NCI-H146 treated with DMSO at 0.1 percent for 48 hours (cell line): ENCODE data around the gene PIK3R1.

Source experiments
- DNase-seq: peaks from one replicate; lab custom pipeline; 2025; ENCODE audit not compliant: unreplicated experiment; lab: John Stamatoyannopoulos, UW

The PIK3R1 gene

DNA sequence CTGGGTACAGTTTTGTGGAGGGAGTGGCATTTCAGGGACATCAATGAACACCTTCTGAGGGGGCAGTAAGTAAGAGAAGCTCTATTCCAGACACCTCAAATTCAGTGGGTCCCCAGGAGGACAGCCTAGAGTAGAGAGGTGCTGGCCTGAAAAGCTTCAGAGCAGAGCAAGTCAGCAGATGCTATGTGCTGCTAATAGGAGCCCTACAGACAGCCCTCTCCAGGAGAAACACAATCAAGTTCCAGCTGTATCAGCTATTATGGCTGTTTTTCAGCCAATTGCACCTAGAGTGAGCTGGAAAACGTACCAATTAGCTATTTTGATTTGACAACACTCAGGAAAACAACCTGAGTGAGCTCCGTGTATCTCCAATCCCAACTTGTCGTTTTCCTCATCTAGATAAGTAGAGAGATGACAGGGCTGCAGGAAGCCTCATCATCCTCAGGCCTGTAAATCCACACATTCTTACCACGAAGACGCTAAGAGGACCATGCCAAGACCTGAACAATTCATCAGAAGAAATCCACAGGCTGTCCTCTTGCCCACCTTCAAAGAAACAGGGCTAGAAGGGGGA lies 104.9 kb downstream of the PIK3R1 start:
- DNase-seq = no peak

DNA sequence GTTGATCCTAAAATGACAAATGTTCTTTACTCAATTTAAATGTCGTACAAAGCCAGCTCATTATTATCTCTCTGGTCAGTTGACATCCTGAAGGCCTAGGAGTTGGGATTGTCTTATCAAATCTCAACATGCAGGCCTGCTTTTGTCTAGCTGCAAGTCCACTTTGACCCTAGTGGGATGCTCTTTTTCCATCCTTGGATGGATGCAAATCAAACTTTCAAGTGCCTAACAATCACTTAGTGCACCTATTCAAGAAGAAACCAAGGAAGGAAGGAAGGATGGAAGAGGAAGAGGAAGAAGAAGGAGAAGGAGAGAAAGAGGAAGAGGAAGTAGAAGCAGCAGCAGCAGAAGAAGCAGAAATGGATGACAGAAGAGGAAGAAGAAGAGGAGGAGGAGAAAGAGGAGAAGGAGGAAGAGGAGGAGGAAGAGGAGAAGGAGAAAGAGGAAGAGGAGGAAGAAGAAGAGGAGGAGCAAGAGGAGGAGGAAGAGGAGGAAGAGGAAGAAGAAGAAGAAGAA lies 109.6 kb downstream of the PIK3R1 start:
- no peak for DNase-seq

DNA sequence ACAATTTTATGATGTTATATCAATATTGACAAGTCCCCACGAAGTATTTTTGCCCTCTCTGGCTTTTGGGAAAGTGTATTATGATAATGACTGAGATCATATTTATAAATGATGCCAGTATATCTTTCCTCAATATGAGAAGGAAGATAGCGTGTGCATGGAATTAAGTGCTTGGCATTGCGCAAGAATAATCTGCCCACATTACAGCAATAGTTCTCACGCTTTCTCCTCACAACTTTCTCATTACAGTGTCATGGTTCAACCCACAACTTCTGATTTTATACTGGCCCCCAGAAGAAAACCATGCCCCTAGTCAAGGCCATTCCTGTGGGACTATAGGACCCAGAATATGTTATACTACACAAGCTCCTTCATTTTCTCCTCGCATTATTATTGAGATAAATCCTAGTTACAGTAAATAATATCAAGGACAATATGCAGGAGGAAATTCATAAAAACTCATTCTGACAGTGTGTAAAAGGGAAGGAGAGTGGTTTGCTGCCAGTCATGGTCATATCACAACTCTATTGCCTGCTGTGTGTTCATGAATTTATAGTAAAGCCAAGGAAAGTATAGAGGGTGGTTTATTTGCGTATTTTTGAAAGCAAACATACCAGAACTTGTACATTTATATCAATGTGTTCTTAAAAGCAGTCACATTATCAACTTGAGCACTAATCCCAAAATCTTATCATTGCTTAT lies 114.1 kb downstream of the PIK3R1 start:
- DNase-seq = no peak

DNA sequence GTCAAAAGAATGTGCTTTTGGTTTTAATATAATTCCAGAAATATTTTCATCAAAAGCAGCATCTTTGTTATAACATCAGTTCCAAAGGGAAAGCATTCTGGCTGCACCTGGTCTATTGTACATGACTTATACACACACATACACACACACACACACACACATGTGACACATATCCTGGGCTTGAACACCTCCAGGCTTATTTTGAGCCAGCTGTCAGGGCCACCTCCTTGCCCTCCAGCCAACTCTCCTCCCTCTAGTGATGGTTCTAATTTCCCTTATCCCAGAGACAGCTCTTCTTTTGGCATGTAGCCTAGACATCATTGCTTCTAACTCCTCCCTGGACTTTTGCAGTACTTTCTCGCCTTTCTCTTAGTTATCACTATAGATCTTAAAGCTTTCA lies 115.0 kb downstream of the PIK3R1 start:
- DNase-seq = no peak

DNA sequence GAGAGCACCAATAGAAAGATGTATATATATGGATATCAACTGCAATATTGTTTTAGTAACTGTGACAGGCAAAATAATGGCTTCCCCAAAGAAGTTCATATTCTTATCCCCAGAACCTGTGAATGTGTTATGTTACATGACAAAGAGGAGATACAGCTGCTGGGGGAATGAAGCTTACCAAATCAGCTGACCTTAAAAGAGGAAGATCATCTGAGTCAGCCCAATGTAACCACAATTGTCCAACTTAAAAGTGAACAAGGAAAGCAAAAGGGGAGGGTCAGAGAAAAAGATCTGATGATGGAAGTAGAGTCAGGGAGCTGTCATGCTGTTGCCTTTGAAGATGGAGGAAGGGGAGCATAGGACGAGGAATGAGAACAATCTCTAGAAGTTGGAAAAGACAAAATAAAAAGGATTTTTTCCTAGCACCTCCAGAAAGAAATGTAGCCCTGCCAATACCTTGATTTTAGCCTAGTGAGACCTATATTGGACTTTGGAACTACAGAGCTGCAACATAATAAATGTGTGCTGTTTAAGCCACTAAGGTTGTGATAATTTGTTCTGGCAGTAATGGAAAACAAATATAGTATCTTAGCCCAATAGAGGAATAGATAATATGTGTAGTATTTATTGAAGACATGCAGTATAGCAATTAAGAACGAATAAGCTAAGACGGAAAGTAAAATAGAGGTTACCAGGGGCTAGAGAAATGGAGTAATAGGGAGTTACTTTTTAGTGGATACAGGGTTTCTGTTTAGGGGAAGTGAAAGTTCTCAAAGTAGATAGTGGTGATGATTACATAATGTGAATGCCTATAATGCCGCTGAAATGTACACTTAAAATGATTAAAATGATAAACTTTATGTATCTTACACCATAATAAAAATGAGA lies 115.9 kb downstream of the PIK3R1 start:
- no peak for DNase-seq

DNA sequence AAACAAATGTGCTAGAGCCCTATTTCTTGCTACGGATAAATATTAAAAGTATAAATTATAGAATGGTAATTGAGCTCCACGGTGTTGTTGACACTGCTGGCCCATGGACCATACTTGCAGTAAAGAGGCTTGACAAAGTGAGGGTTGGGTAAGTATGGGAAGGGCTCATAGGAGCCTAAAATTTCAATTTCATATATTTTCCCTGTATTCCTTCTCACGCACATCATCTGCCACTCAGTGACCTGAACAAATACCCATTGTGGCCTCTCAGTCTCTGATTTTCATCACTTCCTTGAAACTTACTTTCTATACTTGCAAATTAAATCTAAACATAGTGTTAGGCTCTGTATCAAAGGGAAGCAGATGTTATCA lies 116.5 kb downstream of the PIK3R1 start:
- DNase-seq = no peak

DNA sequence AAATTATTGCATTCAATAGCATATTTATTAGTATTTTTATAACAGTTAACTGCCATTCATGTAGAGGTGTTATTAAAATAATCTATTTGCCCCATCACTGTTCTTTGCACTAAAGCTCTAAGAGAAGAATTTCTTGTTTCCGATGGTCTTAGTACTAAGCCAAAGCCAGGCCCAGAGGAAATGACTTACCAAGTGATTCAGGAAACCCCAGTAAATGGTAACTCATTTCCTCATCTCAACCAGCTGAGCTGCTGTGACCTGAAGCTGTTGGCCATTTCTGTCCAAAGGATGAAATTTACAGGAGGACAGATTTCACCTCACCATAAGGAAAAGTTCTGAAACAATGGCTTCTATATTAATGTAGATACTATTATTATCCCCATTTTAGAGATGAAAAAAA lies 117.0 kb downstream of the PIK3R1 start:
- no peak for DNase-seq

DNA sequence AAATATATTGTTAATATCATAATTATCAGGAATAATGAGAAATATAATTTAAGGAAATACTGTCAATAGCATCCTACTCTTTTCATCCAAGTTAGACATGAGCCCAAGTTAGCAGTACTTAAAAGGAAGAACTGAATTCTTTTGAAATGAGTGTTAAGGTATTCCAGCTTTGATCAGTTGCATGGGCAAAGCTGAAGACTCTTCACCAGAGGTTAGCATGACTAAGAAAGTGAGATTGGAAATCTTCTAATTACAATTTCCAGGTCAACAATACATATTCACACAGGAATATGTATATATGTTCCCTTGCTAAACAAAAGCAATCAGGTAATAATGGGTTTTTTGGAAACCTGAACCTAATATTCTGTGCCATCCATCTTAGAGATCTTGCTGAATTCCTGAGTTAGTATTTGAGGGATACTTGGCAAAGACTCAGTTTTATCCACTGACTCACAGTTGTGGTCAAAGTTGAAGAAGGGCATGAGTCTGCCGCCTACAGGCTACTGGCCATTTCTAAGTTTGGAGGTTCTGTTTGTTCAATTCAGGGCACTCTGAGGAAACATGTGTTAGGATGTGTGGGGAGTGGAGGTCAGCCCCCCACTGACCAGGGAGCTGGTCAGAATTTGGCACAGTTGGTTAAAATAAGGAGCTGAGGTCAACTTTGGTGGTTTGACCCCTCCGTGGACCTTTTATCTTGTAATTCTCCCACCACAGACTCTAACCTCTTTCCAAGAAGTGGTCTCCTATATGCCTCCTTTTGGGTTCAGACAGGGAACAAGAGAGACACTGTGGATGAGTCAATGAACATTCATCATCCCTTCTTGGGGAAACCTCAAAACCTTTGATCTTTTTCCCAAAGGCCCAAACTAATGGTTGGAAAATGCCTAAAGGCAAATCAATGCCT lies 118.3 kb downstream of the PIK3R1 start:
- no peak for DNase-seq

DNA sequence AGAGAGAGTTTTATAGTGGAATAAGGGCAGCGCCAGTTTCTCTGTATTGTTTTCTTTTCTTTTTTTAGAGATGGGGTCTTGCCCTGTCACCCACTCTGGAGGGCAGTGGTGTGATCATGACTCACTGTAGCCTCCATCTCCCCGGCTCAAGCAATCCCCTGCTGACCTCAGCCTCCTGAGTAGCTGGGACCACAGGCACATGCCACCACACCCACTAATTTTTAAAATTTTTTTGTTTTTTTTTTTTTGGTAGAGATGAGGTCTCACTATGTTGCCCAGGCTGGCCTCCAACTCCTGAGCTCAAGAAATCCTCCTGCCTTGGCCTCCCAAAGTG lies 119.0 kb downstream of the PIK3R1 start:
- no peak for DNase-seq

DNA sequence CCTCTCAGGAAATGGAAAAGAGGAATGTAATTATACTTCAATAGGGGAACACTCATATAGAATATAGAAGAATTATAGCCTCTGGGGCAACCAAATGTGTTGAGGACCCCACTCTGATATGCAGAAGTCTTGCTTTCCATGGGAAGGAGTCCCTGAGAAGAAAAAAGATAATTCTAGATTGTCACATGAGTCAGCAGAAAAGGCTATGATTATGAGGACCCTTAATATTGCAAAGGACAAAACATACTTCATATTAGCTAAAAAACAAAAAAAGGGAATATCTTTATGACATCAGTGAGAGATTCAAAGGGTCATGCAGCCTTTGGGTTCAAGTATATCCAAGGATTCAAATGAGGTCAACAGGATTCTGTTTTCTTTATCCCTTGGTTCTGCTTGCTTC lies 119.5 kb downstream of the PIK3R1 start:
- no peak for DNase-seq

DNA sequence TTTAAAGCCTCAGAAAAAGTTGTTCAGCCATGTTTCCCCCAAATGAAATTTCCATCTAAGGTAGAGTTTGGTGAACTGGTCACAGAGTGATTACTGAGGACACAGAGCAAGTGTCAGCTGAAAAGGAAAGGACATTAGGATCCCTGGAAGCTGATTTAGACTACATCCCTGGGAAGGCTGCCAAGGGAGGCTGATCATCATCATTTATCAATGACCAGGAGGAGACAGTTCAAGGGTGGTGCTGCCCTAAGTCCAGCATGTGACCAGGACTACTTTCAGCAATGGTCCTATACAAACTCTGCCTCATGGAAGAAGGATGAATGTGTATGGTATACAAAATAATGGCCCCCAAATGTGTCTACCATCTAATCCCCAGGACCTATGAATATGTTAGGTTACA lies 120.6 kb downstream of the PIK3R1 start:
- DNase-seq = no peak

DNA sequence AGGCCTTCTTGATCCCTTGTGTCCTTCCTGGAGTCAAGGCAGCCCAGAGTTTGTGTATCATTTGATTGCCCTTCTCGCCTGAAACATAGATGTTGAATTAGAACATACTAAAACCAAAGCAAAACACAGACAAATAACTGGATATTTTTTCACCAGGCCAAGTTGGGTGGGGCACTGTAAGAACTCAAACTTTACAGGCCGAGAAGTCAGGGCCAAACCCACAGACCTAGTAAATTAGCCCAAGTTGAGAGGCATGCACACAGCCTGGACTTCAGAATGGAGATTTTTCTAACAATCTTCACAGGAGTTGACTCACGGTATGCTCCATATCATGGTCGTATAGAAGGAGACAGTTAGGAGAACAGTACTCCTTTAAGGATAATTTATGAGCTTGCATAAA lies 121.7 kb downstream of the PIK3R1 start:
- no peak for DNase-seq

DNA sequence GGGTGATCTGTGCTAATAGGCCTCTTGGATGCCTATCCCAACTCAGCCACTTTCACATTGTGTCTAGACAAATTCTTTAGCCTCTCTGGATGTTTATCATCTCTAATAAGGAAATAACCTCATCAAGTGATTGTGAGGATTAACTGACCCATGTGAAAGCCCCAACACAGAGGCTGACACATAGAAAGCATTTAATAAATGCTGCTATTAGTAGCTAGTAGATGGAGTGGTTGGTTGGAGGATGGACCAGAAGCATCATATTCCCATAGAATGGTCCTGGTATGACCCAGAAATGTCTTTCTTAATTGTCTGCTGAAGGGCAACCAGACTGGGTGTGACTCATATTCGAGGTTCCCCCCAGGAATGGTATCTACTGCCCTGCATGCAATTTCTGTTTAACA lies 124.4 kb downstream of the PIK3R1 start:
- DNase-seq = no peak

DNA sequence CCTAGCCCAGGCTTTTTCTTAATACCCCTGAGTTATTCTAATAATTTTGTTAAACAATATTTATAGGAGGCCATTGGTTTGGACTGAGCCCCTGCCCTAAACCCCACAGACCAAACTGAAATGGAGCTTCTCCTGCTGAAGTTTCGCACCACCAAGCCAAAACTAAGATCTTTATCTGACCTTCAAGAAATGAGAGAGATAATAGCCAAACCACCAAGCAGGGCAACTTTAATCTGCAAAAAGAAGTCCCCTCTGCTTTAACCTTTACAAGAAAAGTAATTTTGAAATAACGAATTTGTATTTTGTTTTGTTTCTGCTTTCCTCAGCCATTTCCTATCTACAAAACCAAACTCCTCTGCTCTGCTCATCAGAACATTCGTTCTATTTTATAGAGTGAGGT lies 125.5 kb downstream of the PIK3R1 start:
- no peak for DNase-seq

DNA sequence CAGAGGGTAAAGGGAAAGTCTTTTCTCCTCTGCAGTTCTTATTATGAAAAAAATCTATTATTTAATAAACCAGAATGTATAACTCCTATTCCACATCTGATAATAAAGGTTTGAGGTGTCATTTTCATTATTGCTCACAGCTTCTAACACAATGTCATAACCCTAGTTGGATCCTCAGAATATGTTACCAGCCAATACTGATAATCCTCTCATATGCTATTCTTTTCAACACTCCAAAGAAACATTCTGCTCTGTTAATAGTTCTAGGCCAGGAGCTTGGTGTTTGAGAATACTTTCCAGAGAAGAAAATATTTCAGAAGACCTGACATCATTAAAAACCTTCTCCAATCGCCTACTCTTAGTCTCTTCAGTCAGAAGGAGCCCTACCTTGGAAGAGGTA lies 127.1 kb downstream of the PIK3R1 start:
- DNase-seq = no peak

DNA sequence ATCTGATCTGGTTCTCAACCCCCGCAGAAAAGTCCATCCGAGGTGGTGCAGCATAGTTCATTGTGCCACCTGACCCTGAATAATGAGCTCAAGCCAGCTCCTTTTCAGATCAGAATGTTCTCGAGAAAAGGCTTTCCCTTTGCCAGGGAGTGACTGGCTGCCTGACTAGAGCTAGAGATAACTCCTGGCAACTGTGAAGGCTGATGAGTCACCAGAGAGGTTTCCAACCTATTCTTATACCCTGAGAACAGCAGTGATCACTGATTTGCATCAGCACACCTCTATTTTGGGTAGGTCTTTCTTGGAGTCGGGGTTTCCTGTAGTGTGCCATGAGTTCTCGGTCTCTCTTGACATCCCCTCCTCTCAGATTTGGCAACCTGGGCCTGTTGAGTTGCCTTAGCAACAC lies 127.9 kb downstream of the PIK3R1 start:
- no peak for DNase-seq

DNA sequence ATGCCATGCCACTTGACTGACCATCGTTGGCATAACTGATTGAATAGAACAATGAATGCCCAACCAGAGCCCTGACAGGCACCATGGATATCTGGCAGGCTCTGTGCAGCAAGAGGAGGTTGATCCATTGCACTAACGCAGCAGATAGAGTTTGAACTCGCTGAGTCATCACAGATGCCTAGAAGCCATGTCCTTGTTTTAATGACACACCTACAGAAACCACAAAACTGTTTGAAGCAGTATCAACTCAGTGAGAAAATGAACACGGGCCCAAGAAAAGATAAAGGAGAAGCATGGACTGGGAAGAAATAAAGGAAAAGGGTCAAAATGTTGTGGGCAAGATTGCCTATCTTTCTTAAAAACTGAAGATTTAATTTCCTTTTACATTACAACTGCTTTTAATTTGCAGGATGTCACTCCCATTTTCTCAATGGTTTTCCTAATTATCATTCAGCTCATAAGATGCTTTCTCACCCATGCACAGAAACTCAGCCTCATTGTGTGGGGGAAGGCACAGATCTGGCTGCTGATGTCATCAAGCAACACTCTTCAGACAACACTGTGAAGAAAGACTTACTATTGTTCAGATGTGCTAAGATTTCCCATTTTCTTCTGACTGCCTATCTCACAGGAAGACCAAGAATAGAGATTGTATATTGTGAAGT lies 129.0 kb downstream of the PIK3R1 start:
- no peak for DNase-seq

DNA sequence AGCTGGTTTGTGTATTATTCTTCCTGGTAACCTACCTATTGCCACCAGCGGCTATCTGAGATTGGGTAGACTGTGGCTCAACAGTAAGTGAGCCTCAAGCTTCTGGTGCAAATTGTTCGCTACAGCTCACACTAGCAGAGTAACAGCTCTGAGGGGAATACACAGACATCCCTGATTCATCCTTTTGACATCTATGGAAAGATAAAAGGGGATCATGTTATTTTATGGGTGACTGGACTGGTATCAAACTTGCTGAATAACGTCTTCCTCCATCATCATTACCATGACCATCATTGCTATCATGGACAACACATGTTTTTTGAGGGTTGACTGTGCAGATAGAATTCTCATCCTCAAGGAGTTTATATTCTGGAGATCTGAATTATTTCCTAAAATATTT lies 129.6 kb downstream of the PIK3R1 start:
- DNase-seq = no peak

DNA sequence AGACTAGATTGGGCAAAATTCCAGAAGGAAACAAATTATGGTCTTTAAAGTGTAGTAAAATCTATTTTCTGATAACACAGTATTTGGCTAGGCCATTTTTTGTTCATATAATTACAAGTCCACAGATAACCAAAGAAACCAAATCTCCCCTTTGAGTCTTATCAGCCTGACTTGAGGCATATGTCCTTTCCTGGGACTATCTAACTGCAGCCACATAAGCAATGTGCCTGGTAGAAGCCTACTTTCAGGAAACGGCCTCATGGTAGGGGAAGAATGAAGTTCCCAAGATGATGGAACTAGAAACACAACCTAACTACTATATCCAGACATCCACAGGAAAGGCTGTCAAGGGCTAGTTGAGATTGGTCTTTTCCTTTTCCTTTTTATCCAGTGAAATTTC lies 130.0 kb downstream of the PIK3R1 start:
- no peak for DNase-seq

DNA sequence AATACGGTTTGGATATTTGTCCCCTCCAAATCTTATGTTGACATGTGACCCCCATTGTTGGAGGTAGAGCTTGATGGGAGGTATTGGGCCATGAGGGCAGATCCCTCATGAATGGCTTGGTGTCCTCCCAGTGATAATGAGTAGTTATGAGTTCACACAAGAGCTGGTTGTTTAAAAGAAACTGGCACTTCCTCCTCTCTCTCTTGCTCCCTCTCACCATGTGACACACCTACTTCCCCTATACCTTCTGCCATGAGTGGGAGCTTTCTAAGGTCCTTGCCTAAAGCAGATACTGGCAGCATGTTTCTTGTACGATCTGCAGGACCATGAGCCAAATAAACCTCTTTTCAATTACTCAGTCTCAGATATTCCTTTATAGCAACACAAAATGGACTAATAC lies 132.0 kb downstream of the PIK3R1 start:
- no peak for DNase-seq
